Measurements from ENCODE around the gene PGM3.

PGM3 gene

GRCh38 chr6:83153883-83154521 is 39.1 kb downstream of the PGM3 start:
- TF ChIP-seq CTCF (IDR thresholded peaks at IDR 0.05; ENCODE audit: low read depth, low read length, poor library complexity, severe bottlenecking), result no peak
- TF ChIP-seq EZH2phosphoT487 (IDR thresholded peaks at IDR 0.05; ENCODE audit: borderline replicate concordance, low read length), result no peak
- no peaks in the 10 kb centered on the region for H3K27me3 ChIP-seq (ENCODE audit: control insufficient read depth, low read length)
- peaks cover 53% of the 10 kb centered on the region for H3K36me3 ChIP-seq (ENCODE audit: control insufficient read depth, low read length)

GRCh38 chr6:83152913-83153312 is 40.2 kb downstream of the PGM3 start:
- H4K20me1 ChIP-seq (ENCODE audit: control insufficient read depth, insufficient read depth, low read depth, low read length), result no peaks in the 10 kb centered on the region
- H3K36me3 ChIP-seq (ENCODE audit: control insufficient read depth, low read length), result peaks cover 53% of the 10 kb centered on the region
- no peak overlapping the region for H3K27ac ChIP-seq (ENCODE audit: low read depth, low read length)
- no peaks in the 10 kb centered on the region for H3K27me3 ChIP-seq (ENCODE audit: control insufficient read depth, low read length)
- no peak overlapping the region for H3K4me3 ChIP-seq (ENCODE audit: low read length)
- H3K9me3 ChIP-seq (ENCODE audit: control insufficient read depth, insufficient read depth, low read length), result no peaks in the 10 kb centered on the region
- H3F3A ChIP-seq (ENCODE audit: control insufficient read depth, insufficient read depth), result no peaks in the 10 kb centered on the region
- no peaks in the 10 kb centered on the region for H3K9me2 ChIP-seq (replicated peaks; ENCODE audit: control insufficient read depth, low read length)
- TF ChIP-seq EZH2phosphoT487 (IDR thresholded peaks at IDR 0.05; ENCODE audit: borderline replicate concordance, low read length), result no peak
- no peak for TF ChIP-seq CTCF (IDR thresholded peaks at IDR 0.05; ENCODE audit: low read depth, low read length, poor library complexity, severe bottlenecking)
- H3K4me1 ChIP-seq (ENCODE audit: control insufficient read depth, low read length), result no peaks in the 10 kb centered on the region
- H3K4me2 ChIP-seq (ENCODE audit: low read length), result no peak overlapping the region
- no peaks in the 10 kb centered on the region for H3K79me2 ChIP-seq (ENCODE audit: control insufficient read depth, low read length)

More at GRCh38 chr6:83153883-83154521, 39.1 kb downstream of the PGM3 start:
- no peaks in the 10 kb centered on the region for H3K9me2 ChIP-seq (replicated peaks; ENCODE audit: control insufficient read depth, low read length)
- H3K4me2 ChIP-seq (ENCODE audit: low read length), result no peak overlapping the region
- no peaks in the 10 kb centered on the region for H3K9me3 ChIP-seq (ENCODE audit: control insufficient read depth, insufficient read depth, low read length)
- H3K4me3 ChIP-seq (ENCODE audit: low read length), result no peak overlapping the region
- no peak overlapping the region for H3K27ac ChIP-seq (ENCODE audit: low read depth, low read length)
- no peaks in the 10 kb centered on the region for H3K79me2 ChIP-seq (ENCODE audit: control insufficient read depth, low read length)
- H4K20me1 ChIP-seq (ENCODE audit: control insufficient read depth, insufficient read depth, low read depth, low read length), result no peaks in the 10 kb centered on the region
- H3K4me1 ChIP-seq (ENCODE audit: control insufficient read depth, low read length), result no peaks in the 10 kb centered on the region
- H3F3A ChIP-seq (ENCODE audit: control insufficient read depth, insufficient read depth), result no peaks in the 10 kb centered on the region

- Histone ChIP-seq H3K36me3 (ENCODE audit: control insufficient read depth, low read length) (peaks cover 44% of the 10 kb centered on the region), H3K9me3 (ENCODE audit: control insufficient read depth, insufficient read depth, low read length) (no peaks in the 10 kb centered on the region), H3K27ac (ENCODE audit: low read depth, low read length) (no peak overlapping the region), H3K79me2 (ENCODE audit: control insufficient read depth, low read length) (no peaks in the 10 kb centered on the region), H3K27me3 (ENCODE audit: control insufficient read depth, low read length) (no peaks in the 10 kb centered on the region), H3K4me2 (ENCODE audit: low read length) (no peak overlapping the region), H3F3A (ENCODE audit: control insufficient read depth, insufficient read depth) (no peaks in the 10 kb centered on the region), H3K9me2 (replicated peaks; ENCODE audit: control insufficient read depth, low read length) (no peaks in the 10 kb centered on the region), H4K20me1 (ENCODE audit: control insufficient read depth, insufficient read depth, low read depth, low read length) (no peaks in the 10 kb centered on the region), H3K4me1 (ENCODE audit: control insufficient read depth, low read length) (no peaks in the 10 kb centered on the region), H3K4me3 (ENCODE audit: low read length) (no peak overlapping the region)
- TF ChIP-seq EZH2phosphoT487 (IDR thresholded peaks at IDR 0.05; ENCODE audit: borderline replicate concordance, low read length) (no peak), CTCF (IDR thresholded peaks at IDR 0.05; ENCODE audit: low read depth, low read length, poor library complexity, severe bottlenecking) (no peak)
These were observed 42.0 kb downstream of the PGM3 start for GRCh38 chr6:83151114-83151513.

Measured in DOHH2 (cell line).